ENCODE data around the gene SH2D5. TPM values are rescaled to one million over a fixed set of nuclear protein-coding genes. Genes with fewer than 3 reads are reported as not detected.

The SH2D5 gene
- total RNA-seq, 4 donors from 2014 or later, result 0.55 TPM; not detected in 3

DNA sequence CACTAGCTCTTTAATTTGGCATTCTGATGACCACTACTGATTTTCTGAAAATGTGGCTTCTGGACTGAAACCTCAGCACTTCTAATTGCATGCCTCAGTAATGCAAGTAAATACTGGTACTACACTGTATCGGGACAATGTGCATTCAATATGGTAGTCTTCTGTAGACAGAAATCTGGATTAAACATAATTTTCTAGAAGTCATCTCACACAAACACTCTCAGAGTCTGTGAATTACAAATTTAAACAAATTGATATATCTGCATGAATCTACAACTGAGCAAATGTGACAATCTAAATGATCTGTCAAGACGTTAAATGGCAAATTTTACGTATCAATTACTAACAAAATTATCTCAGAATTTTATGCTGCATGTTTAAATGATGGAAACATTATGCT is 30.9 kb upstream of the SH2D5 start:
- TF ChIP-seq, protein P1, sequence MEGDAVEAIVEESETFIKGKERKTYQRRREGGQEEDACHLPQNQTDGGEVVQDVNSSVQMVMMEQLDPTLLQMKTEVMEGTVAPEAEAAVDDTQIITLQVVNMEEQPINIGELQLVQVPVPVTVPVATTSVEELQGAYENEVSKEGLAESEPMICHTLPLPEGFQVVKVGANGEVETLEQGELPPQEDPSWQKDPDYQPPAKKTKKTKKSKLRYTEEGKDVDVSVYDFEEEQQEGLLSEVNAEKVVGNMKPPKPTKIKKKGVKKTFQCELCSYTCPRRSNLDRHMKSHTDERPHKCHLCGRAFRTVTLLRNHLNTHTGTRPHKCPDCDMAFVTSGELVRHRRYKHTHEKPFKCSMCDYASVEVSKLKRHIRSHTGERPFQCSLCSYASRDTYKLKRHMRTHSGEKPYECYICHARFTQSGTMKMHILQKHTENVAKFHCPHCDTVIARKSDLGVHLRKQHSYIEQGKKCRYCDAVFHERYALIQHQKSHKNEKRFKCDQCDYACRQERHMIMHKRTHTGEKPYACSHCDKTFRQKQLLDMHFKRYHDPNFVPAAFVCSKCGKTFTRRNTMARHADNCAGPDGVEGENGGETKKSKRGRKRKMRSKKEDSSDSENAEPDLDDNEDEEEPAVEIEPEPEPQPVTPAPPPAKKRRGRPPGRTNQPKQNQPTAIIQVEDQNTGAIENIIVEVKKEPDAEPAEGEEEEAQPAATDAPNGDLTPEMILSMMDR (IDR thresholded peaks at IDR 0.05), result no peak
- no peak for TF ChIP-seq POLR2A (IDR thresholded peaks at IDR 0.05)
- no peaks in the 10 kb centered on the region for H3K36me3 ChIP-seq
- intact Hi-C loops (cut with DNase I; ENCODE audit: low total_unique reads), result no loop called here
- H3K4me1 ChIP-seq, result no peaks in the 10 kb centered on the region
- DNase-seq, result no peak
- H3K27ac ChIP-seq, result no peak overlapping the region
- H3K4me3 ChIP-seq, result no peak overlapping the region
- no peaks in the 10 kb centered on the region for H3K27me3 ChIP-seq
- no peaks in the 10 kb centered on the region for H3K9me3 ChIP-seq

DNA sequence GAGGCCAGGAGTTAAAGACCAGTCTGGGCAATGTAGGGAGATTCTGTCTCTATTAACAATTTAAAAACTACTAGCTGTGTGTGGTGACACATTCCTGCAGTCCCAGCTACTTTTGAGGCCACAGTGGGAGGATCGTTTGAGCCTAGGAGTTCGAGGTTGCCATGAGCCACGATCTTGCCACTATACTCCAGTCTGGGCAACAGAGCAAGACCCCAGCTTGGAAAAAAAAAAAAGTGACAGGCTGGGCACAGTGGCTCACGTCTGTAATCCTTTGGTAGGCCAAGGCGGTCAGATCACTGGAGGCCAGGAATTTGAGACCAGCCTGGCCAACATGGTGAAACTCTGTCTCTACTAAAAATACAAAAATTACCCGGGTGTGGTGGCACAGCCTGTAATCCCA is 27.8 kb upstream of the SH2D5 start:
- no peaks in the 10 kb centered on the region for H3K36me3 ChIP-seq
- intact Hi-C loops (cut with DNase I; ENCODE audit: low total_unique reads), result no loop called here
- no peak for TF ChIP-seq POLR2A (IDR thresholded peaks at IDR 0.05)
- TF ChIP-seq, protein P1 (IDR thresholded peaks at IDR 0.05), result no peak
- DNase-seq, result no peak
- H3K9me3 ChIP-seq, result no peaks in the 10 kb centered on the region
- H3K4me1 ChIP-seq, result no peaks in the 10 kb centered on the region
- H3K4me3 ChIP-seq, result no peak overlapping the region
- no peak overlapping the region for H3K27ac ChIP-seq
- no peaks in the 10 kb centered on the region for H3K27me3 ChIP-seq

DNA sequence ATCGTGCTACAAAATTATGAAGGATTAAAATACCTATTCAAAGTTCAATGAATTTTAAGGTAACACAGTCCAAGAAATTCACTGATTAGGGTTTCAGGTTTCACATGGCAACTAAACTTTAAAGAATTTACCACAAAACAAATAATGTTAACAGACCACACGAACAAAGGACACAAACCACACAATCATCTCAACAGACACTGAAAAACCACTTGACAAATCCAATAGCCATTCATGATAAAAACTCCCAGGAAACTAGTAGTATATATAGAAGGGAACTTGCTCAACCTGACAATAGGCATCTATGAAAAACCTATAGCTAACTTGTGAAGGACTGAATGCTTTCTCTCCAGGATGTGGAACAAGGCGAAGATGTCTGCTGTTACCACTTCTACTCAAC is 21.1 kb upstream of the SH2D5 start:
- Histone ChIP-seq H3K27me3 (no peaks in the 10 kb centered on the region), H3K9me3 (no peaks in the 10 kb centered on the region), H3K4me1 (no peaks in the 10 kb centered on the region), H3K4me3 (no peak overlapping the region), H3K27ac (no peak overlapping the region), H3K36me3 (no peaks in the 10 kb centered on the region)
- intact Hi-C loops (cut with DNase I; ENCODE audit: low total_unique reads), result no loop called here
- no peak for DNase-seq
- no peak for TF ChIP-seq POLR2A (IDR thresholded peaks at IDR 0.05)
- TF ChIP-seq, protein P1 (IDR thresholded peaks at IDR 0.05), result no peak

DNA sequence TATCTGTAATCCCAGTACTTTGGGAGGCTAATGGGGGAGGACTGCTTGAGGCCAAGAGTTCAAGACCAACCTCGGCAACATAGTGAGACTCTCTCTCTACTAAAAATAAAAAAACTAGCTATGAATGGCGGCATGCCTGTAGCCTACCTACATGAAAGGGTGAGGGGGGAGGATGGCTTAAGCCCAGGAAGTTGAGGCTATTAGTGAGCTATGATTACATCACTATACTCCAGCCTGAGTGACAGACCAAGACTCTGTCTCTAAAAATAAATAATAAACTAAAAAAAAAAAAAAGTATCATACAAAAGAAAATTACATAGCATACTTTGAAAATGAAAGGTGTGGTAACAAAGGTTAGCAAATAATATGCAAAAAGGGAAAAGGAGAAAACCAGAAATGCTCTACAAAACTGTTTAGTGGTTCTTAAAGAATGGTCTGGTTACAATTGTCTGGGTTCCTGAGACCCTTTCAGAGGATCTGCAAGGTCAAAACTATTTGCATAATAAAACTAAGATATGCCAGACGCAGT is 19.0 kb upstream of the SH2D5 start:
- TF ChIP-seq, protein P1 (IDR thresholded peaks at IDR 0.05), result no peak
- TF ChIP-seq POLR2A (IDR thresholded peaks at IDR 0.05), result no peak
- no peak for DNase-seq
- no peak overlapping the region for H3K4me3 ChIP-seq
- no peaks in the 10 kb centered on the region for H3K36me3 ChIP-seq
- H3K27ac ChIP-seq, result no peak overlapping the region
- intact Hi-C loops (cut with DNase I; ENCODE audit: low total_unique reads), result no loop called here
- H3K9me3 ChIP-seq, result no peaks in the 10 kb centered on the region
- no peaks in the 10 kb centered on the region for H3K4me1 ChIP-seq
- H3K27me3 ChIP-seq, result no peaks in the 10 kb centered on the region

DNA sequence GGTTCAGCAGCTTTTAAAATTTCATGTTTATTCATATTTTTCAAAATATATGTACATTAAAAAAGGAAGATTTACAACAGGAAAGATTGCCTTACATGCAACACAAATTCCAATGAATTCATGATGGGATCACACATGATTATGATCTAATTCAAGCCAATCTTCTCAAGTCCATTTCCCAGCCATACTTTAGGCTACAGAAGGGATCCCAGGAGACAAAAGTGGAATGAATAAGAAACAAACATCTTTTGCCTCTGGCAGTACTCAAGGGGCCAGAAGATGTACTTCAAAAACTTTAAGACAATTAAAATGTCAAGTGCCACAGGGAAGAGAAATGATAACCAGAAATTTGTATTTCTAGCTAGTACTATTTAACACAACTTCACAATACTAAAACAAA is 10.2 kb upstream of the SH2D5 start:
- Histone ChIP-seq H3K4me3 (no peak overlapping the region), H3K36me3 (no peaks in the 10 kb centered on the region), H3K27ac (no peak overlapping the region), H3K27me3 (no peaks in the 10 kb centered on the region), H3K4me1 (no peaks in the 10 kb centered on the region), H3K9me3 (no peaks in the 10 kb centered on the region)
- intact Hi-C loops (cut with DNase I; ENCODE audit: low total_unique reads), result no loop called here
- no peak for TF ChIP-seq POLR2A (IDR thresholded peaks at IDR 0.05)
- TF ChIP-seq, protein P1 (IDR thresholded peaks at IDR 0.05), result no peak
- DNase-seq, result no peak

Data from uterus (tissue), 4 donors.